HCT116 (cell line): ENCODE results near the gene ZNF202.

Experiments
- CEBPB ChIP-seq: IDR thresholded peaks from 2 replicates; pipeline ENCODE4 v1.6.1; 2012; ENCODE audit warnings: low read depth
- CTCF ChIP-seq, 3 experiments: fragments of 200-600 bp in 1 of 3; sonication (generic) in 1 of 3; IDR thresholded peaks in 2 of 3; conservative IDR thresholded peaks in 1 of 3; 2 replicates each; pipeline ENCODE4 v1.5.1; 2012 to 2017; ENCODE audit warnings: low read depth in 2 of 3, low read length in 2 of 3, antibody characterized with exemption in 1 of 3, borderline replicate concordance in 1 of 3, control low read depth in 1 of 3, mild to moderate bottlenecking in 1 of 3, mixed read lengths in 1 of 3, mixed run types in 1 of 3, moderate library complexity in 1 of 3; ENCODE audit not compliant: insufficient read depth in 1 of 3
- EGR1 ChIP-seq: IDR thresholded peaks from 2 replicates; pipeline ENCODE4 v1.6.1; 2012; ENCODE audit warnings: low read depth
- EZH2 ChIP-seq: fragments of 200-600 bp; sonication (generic); IDR thresholded peaks from 2 replicates; pipeline ENCODE4 v1.6.1; 2017; ENCODE audit warnings: antibody characterized with exemption, mixed run types
- FOSL1 ChIP-seq: IDR thresholded peaks from 2 replicates; pipeline ENCODE4 v1.6.1; 2012; ENCODE audit warnings: low read depth
- JUND ChIP-seq: IDR thresholded peaks from 2 replicates; pipeline ENCODE4 v1.6.1; 2012
- POLR2A ChIP-seq: IDR thresholded peaks from 2 replicates; pipeline ENCODE4 v1.7.0; 2011; ENCODE audit warnings: borderline replicate concordance; ENCODE audit not compliant: insufficient read depth, insufficient read length; ENCODE audit errors: extremely low read depth
- POLR2AphosphoS5 ChIP-seq: IDR thresholded peaks from 2 replicates; pipeline ENCODE4 v1.6.1; 2011; ENCODE audit warnings: mild to moderate bottlenecking, low read depth, low read length, moderate library complexity
- REST ChIP-seq: IDR thresholded peaks from 2 replicates; pipeline ENCODE4 v1.6.1; 2012; ENCODE audit warnings: low read depth
- YY1 ChIP-seq: IDR thresholded peaks from 2 replicates; pipeline ENCODE4 v1.6.1; 2011; ENCODE audit warnings: low read length, low read depth, moderate library complexity, mild to moderate bottlenecking; ENCODE audit not compliant: insufficient replicate concordance; ENCODE audit errors: extremely low read depth
- ZBTB33 ChIP-seq: IDR thresholded peaks from 2 replicates; pipeline ENCODE4 v1.6.1; 2011; ENCODE audit warnings: mild to moderate bottlenecking, low read length, moderate library complexity; ENCODE audit not compliant: insufficient replicate concordance; ENCODE audit errors: extremely low read depth
- ZFX ChIP-seq: fragments of 450-650 bp; IDR thresholded peaks from 2 replicates; pipeline ENCODE4 v1.6.1; 2017
- ZNF274 ChIP-seq: fragments of 200-500 bp; sonication (Bioruptor generic); IDR thresholded peaks from 2 replicates; pipeline ENCODE4 v1.6.1; 2014; ENCODE audit warnings: mild to moderate bottlenecking, low read depth, low read length, inconsistent platforms

- TF ChIP-seq CTCF (IDR thresholded peaks at IDR 0.05 in 2 of 3, conservative IDR thresholded peaks at IDR 0.05 in 1 of 3; ENCODE audit: borderline replicate concordance in 1 of 3, insufficient read depth in 1 of 3, low read depth in 2 of 3, low read length in 2 of 3) (no peak), REST (no peak), POLR2AphosphoS5 (no peak), EZH2 (no peak), ZNF274 (no peak), POLR2A (no peak), FOSL1 (no peak), YY1 (no peak), ZBTB33 (no peak), EGR1 (no peak), ZFX (no peak), JUND (no peak), CEBPB (no peak)
Measured at GRCh38 chr11:123753110-123753509, 11.7 kb upstream of the ZNF202 start.
